ENCODE measurements around the gene LRP1. TPM values are rescaled to one million over a fixed set of nuclear protein-coding genes. Genes with fewer than 3 reads are reported as not detected.
A peak's percentile ranks its signal among the peaks of the same experiment; 100 is the strongest.

Gene LRP1
- total RNA-seq, 1 donor from 2014 or later, result 261 TPM

GRCh38 chr12:57107456-57108155, 20.7 kb upstream of the LRP1 start:
- no peak for ATAC-seq
- no peak overlapping the region for H3K27ac ChIP-seq

GRCh38 chr12:57109207-57110103, 18.8 kb upstream of the LRP1 start:
- H3K9me3 ChIP-seq, result no peaks in the 10 kb centered on the region
- no peak for DNase-seq
- H3K36me3 ChIP-seq, result peaks cover 48% of the 10 kb centered on the region
- no peaks in the 10 kb centered on the region for H3K27me3 ChIP-seq
- H3K4me1 ChIP-seq, result peaks cover 31% of the 10 kb centered on the region
- intact Hi-C loops (cut with DNase I), result loop anchor here (5.0 kb wide), 1 partner anchor 37 kb away; no protein-coding TSS in a partner anchor
- TF ChIP-seq CTCF (IDR thresholded peaks at IDR 0.05), result no peak
- ATAC-seq, result no peak
- peak overlapping the region; percentile 96 for H3K4me3 ChIP-seq
- H3K27ac ChIP-seq, result peak overlapping the region; percentile 99

More at GRCh38 chr12:57107456-57108155, 20.7 kb upstream of the LRP1 start:
- Histone ChIP-seq H3K27me3 (no peaks in the 10 kb centered on the region), H3K36me3 (peaks cover 63% of the 10 kb centered on the region), H3K9me3 (no peaks in the 10 kb centered on the region), H3K4me3 (no peak overlapping the region), H3K4me1 (peaks cover 27% of the 10 kb centered on the region)
- intact Hi-C loops (cut with DNase I), result loop anchor here (5.0 kb wide), 1 partner anchor 35 kb away; no protein-coding TSS in a partner anchor
- no peak for DNase-seq
- TF ChIP-seq CTCF (IDR thresholded peaks at IDR 0.05), result no peak

GRCh38 chr12:57110104-57111030, 17.9 kb upstream of the LRP1 start:
- H3K9me3 ChIP-seq, result no peaks in the 10 kb centered on the region
- H3K36me3 ChIP-seq, result peaks cover 39% of the 10 kb centered on the region
- ATAC-seq (peak; percentile 30), DNase-seq (peak; percentile 87)
- TF ChIP-seq CTCF (IDR thresholded peaks at IDR 0.05), result no peak
- H3K4me1 ChIP-seq, result peaks cover 31% of the 10 kb centered on the region
- H3K27me3 ChIP-seq, result no peaks in the 10 kb centered on the region
- H3K4me3 ChIP-seq, result peak overlapping the region; percentile 96
- peak overlapping the region; percentile 99 for H3K27ac ChIP-seq
- intact Hi-C loops (cut with DNase I), result no loop called here

GRCh38 chr12:57111031-57111734, 17.1 kb upstream of the LRP1 start, which contains the start of gene STAT6:
Gene STAT6, minus strand, starts transcription at chr12:57111362. Its CDS starts 3,084 bp downstream, at chr12:57108278.
- no peak for TF ChIP-seq CTCF (IDR thresholded peaks at IDR 0.05)
- Histone ChIP-seq H3K4me1 (peaks cover 31% of the 10 kb centered on the region), H3K9me3 (no peaks in the 10 kb centered on the region), H3K4me3 (peak within 1 kb of the TSS; percentile 96), H3K27me3 (no peaks in the 10 kb centered on the region), H3K27ac (peak within 1 kb of the TSS; percentile 99), H3K36me3 (peaks cover 31% of the 10 kb centered on the region)
- DNase-seq, result peak; percentile 91
- ATAC-seq, result peak; percentile 81
- intact Hi-C loops (cut with DNase I), result no loop called here

All from upper lobe of right lung (tissue), 1 donor.